Stimulated activated naive CD8-positive, alpha-beta T cell treated with anti-CD3 and anti-CD28 coated beads, Interleukin-15, Interleukin-2, amounts not matched to agents 100 ng/mL and 50 ng/mL, for 24 hours (primary cell): Measurements from ENCODE around the gene ITGA1.
"Not testable (repeated sequence)": the region's sequence is repeated elsewhere in the genome, so short reads cannot be mapped to it uniquely, and the experiment has no call there.

Experiments used
- H3K27ac Mint-ChIP-seq: one replicate; pipeline ENCODE4 v1.8.0; 2021; ENCODE audit warnings: mild to moderate bottlenecking, mixed read lengths
- H3K27me3 Mint-ChIP-seq: one replicate; pipeline ENCODE4 v1.8.0; 2021; ENCODE audit warnings: mixed read lengths
- H3K36me3 Mint-ChIP-seq: one replicate; pipeline ENCODE4 v1.8.0; 2021; ENCODE audit warnings: low read depth, mixed read lengths
- H3K4me1 Mint-ChIP-seq: one replicate; pipeline ENCODE4 v1.8.0; 2021; ENCODE audit warnings: low read depth, mixed read lengths
- H3K4me3 Mint-ChIP-seq: one replicate; pipeline ENCODE4 v1.8.0; 2021; ENCODE audit warnings: mild to moderate bottlenecking, mixed read lengths
- H3K9me3 Mint-ChIP-seq: one replicate; pipeline ENCODE4 v1.8.0; 2021; ENCODE audit warnings: mixed read lengths

ITGA1 gene

GRCh38 chr5:52842111-52842510, 54.4 kb downstream of the ITGA1 start:
- Mint-ChIP-seq H3K4me3 (no peak overlapping the region), H3K36me3 (no peaks in the 10 kb centered on the region), H3K27me3 (no peaks in the 10 kb centered on the region), H3K27ac (no peak overlapping the region), H3K9me3 (no peaks in the 10 kb centered on the region), H3K4me1 (no peaks in the 10 kb centered on the region)

DNA sequence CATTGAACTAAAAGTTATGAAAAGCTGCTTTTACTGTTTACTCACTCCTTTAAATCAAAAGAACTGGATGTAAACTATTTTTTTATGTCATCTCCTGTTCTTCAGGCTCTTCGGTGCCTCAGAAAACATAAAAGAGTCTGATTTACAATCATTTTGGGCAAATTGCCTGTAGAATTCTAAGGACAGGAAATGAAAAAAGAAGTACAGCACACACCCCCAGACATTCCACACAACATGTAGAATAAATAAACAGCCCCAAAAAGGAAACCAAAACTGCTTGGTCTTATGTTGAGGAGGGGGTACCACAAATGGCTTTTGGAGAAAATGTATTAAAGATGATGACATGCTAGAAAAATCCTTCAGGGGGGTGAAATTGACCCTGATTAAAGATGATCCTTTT, 57.2 kb downstream of the ITGA1 start:
- Mint-ChIP-seq H3K4me3 (no peak overlapping the region), H3K4me1 (no peaks in the 10 kb centered on the region), H3K36me3 (peaks cover 6% of the 10 kb centered on the region), H3K27me3 (no peaks in the 10 kb centered on the region), H3K9me3 (no peaks in the 10 kb centered on the region), H3K27ac (no peak overlapping the region)

- H3K27me3 Mint-ChIP-seq = no peaks in the 10 kb centered on the region
- H3K4me3 Mint-ChIP-seq = no peak overlapping the region
- H3K27ac Mint-ChIP-seq = no peak overlapping the region
These were observed 58.6 kb downstream of the ITGA1 start for GRCh38 chr5:52846182-52846842.

DNA sequence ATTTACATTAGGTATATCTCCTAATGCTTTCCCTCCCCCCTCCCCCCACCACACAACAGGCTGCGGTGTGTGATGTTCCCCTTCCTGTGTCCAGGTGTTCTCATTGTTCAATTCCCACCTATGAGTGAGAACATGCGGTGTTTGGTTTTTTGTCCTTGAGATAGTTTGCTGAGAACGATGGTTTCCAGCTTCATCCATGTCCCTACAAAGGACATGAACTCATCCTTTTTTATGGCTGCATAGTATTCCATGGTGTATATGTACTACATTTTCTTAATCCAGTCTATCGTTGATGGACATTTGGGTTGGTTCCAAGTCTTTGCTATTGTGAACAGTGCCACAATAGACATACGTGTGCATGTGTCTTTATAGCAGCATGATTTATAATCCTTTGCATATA, 61.0 kb downstream of the ITGA1 start:
- H3K27ac Mint-ChIP-seq, H3K36me3 Mint-ChIP-seq, H3K9me3 Mint-ChIP-seq, H3K4me3 Mint-ChIP-seq, H3K27me3 Mint-ChIP-seq, H3K4me1 Mint-ChIP-seq: not testable (repeated sequence)

More at GRCh38 chr5:52846182-52846842, 58.6 kb downstream of the ITGA1 start:
- Mint-ChIP-seq H3K36me3 (peaks cover 6% of the 10 kb centered on the region), H3K9me3 (no peaks in the 10 kb centered on the region), H3K4me1 (no peaks in the 10 kb centered on the region)

DNA sequence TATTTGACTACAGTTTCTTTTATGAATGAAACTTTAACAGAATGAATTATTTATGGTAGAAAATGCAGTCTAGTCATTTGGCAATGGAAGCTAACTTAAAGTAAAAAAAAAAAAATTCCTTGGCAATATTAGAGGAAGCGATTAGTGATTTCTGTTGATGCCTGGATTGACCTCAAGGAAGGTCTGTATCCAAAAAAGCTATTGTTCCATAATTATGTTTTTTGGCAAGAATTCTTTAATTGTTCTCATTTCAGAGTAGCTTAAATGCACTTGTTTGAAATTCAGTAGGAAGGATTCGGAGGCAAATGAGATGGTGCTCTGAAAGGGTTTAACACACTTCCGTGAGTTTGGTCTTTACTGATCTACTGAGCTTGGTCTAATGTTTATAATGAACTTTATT, 61.8 kb downstream of the ITGA1 start:
- Mint-ChIP-seq H3K27ac (no peak overlapping the region), H3K4me1 (no peaks in the 10 kb centered on the region)

GRCh38 chr5:52853650-52854049, 65.9 kb downstream of the ITGA1 start:
- no peaks in the 10 kb centered on the region for H3K27me3 Mint-ChIP-seq
- peaks cover 6% of the 10 kb centered on the region for H3K36me3 Mint-ChIP-seq
- H3K4me1 Mint-ChIP-seq = no peaks in the 10 kb centered on the region
- no peak overlapping the region for H3K4me3 Mint-ChIP-seq
- H3K27ac Mint-ChIP-seq = no peak overlapping the region
- H3K9me3 Mint-ChIP-seq = no peaks in the 10 kb centered on the region

More for the DNA sequence above, 61.8 kb downstream of the ITGA1 start:
- peaks cover 6% of the 10 kb centered on the region for H3K36me3 Mint-ChIP-seq
- no peak overlapping the region for H3K4me3 Mint-ChIP-seq
- no peaks in the 10 kb centered on the region for H3K27me3 Mint-ChIP-seq
- no peaks in the 10 kb centered on the region for H3K9me3 Mint-ChIP-seq

- Mint-ChIP-seq H3K9me3 (no peaks in the 10 kb centered on the region), H3K4me3 (no peak overlapping the region), H3K27me3 (no peaks in the 10 kb centered on the region), H3K4me1 (no peaks in the 10 kb centered on the region), H3K36me3 (peaks cover 3% of the 10 kb centered on the region), H3K27ac (no peak overlapping the region)
These were observed 66.6 kb downstream of the ITGA1 start for GRCh38 chr5:52854301-52854700.

GRCh38 chr5:52854949-52855348, 67.2 kb downstream of the ITGA1 start:
- Mint-ChIP-seq H3K4me3 (no peak overlapping the region), H3K27me3 (no peaks in the 10 kb centered on the region), H3K4me1 (no peaks in the 10 kb centered on the region), H3K9me3 (no peaks in the 10 kb centered on the region), H3K27ac (no peak overlapping the region), H3K36me3 (no peaks in the 10 kb centered on the region)

- H3K36me3 Mint-ChIP-seq = no peaks in the 10 kb centered on the region
- no peaks in the 10 kb centered on the region for H3K4me1 Mint-ChIP-seq
- H3K9me3 Mint-ChIP-seq = no peaks in the 10 kb centered on the region
- H3K4me3 Mint-ChIP-seq = no peak overlapping the region
- no peaks in the 10 kb centered on the region for H3K27me3 Mint-ChIP-seq
- no peak overlapping the region for H3K27ac Mint-ChIP-seq
These were observed 68.8 kb downstream of the ITGA1 start for GRCh38 chr5:52856564-52856963.

DNA sequence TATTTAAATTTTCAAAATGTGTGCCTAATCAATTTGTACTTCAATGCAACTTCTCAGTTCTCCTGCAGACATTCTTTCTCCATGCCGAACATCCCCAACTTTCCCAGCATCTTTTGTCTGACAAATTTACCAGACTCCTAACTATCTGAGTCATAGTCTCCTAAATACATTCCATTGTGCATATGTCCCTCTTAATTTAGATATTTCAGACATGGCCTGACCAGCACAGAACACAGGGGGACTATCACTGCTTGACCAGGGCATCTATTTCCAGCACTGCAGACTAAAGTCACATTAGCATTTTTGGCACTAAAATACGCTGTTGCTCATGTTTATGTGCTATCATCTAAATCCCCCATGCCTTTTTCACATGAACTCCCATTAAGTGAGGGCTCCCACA, 71.9 kb downstream of the ITGA1 start:
- H3K4me1 Mint-ChIP-seq = no peaks in the 10 kb centered on the region
- H3K9me3 Mint-ChIP-seq = no peaks in the 10 kb centered on the region
- no peak overlapping the region for H3K27ac Mint-ChIP-seq
- no peaks in the 10 kb centered on the region for H3K36me3 Mint-ChIP-seq
- H3K4me3 Mint-ChIP-seq = no peak overlapping the region
- no peaks in the 10 kb centered on the region for H3K27me3 Mint-ChIP-seq

DNA sequence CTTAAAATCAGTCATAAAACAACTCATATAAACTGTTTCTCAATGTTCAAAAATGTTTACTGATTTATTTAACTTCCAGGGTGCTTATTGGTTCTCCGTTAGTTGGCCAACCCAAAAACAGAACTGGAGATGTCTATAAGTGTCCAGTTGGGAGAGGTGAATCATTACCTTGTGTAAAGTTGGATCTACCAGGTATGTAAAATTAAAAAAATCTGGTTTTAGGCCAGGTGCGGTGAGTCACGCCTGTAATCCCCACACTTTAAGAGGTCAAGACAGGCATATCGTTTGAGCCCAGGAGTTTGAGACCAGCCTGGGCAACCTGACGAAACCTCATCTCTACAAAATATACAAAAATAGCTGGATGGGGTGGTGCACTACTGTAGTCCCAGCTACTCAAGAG, 73.7 kb downstream of the ITGA1 start:
- H3K4me3 Mint-ChIP-seq = no peak overlapping the region
- H3K27me3 Mint-ChIP-seq = no peaks in the 10 kb centered on the region
- no peak overlapping the region for H3K27ac Mint-ChIP-seq
- H3K9me3 Mint-ChIP-seq = no peaks in the 10 kb centered on the region
- H3K4me1 Mint-ChIP-seq = no peaks in the 10 kb centered on the region
- no peaks in the 10 kb centered on the region for H3K36me3 Mint-ChIP-seq

DNA sequence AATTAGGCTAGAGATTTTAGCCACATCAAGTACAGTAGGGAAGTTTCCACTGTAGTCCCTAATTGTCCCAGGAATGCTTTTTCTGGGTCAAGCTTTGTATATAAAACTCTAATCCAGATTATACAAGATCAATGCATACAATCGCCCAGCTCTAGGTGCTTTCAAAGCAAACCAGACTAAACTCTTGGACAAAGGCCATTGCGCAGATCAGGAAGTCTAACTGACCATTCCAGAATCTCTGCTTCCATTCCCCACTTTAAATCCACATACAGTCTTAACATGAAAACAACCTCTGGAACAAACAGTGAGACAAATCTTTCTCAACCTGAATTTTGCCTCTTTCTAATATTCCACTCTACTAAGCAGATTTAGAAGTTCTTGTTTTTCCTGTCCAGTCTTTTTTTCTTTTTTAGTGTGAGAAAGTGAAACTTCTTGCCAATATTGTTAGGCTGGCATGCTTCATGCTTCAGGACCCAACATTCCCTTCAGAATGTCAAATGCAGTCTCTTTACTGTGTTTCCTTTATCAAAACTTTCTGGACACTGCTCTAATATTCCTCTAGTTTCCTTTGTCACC, 76.1 kb downstream of the ITGA1 start:
- Mint-ChIP-seq H3K27me3 (no peaks in the 10 kb centered on the region), H3K36me3 (no peaks in the 10 kb centered on the region), H3K4me1 (no peaks in the 10 kb centered on the region), H3K9me3 (no peaks in the 10 kb centered on the region), H3K4me3 (no peak overlapping the region), H3K27ac (no peak overlapping the region)

GRCh38 chr5:52864371-52864770, 76.7 kb downstream of the ITGA1 start:
- Mint-ChIP-seq H3K27ac (no peak overlapping the region), H3K36me3 (no peaks in the 10 kb centered on the region), H3K27me3 (no peaks in the 10 kb centered on the region), H3K4me3 (no peak overlapping the region), H3K9me3 (no peaks in the 10 kb centered on the region), H3K4me1 (no peaks in the 10 kb centered on the region)

DNA sequence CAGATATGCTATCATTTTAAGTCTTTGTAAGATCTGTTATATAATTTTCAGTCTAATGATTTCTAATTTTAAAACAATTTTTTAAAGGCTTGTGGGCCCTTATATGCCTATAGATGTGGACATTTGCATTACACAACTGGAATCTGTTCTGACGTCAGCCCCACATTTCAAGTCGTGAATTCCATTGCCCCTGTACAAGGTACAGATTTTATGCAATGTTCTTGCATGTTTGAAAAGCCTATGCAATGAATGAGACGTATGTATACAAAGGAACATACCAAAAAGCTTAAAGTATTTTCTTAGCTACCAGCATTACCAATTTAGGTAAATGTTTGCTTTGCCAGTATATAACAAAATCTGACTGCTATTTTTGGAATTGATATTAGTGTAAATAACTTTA, 77.2 kb downstream of the ITGA1 start:
- H3K27ac Mint-ChIP-seq = no peak overlapping the region
- no peaks in the 10 kb centered on the region for H3K36me3 Mint-ChIP-seq
- no peaks in the 10 kb centered on the region for H3K4me1 Mint-ChIP-seq
- H3K27me3 Mint-ChIP-seq = no peaks in the 10 kb centered on the region
- H3K4me3 Mint-ChIP-seq = no peak overlapping the region
- no peaks in the 10 kb centered on the region for H3K9me3 Mint-ChIP-seq

- H3K27ac Mint-ChIP-seq = not testable (repeated sequence)
These were observed 78.3 kb downstream of the ITGA1 start for GRCh38 chr5:52865991-52866390.

DNA sequence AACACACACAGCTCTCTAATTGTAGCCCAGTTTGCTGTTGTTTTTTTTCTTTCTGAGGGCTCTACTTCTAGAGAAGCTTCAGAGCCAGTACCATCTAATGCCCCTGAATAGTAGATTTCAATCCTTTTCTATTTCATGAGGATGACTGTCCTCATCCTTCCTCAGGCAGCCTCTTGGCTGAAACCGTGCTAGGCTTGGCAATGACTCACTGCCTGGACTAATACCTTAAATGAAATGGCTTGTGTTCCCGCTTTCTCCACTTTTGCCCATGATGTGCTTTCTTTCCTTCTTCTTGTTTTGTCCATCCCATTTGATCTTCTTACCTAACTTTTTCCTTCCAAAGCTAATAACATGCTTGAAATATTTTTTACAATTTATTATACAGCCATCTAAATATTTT, 80.1 kb downstream of the ITGA1 start:
- Mint-ChIP-seq H3K27ac (no peak overlapping the region), H3K4me3 (no peak overlapping the region), H3K27me3 (no peaks in the 10 kb centered on the region), H3K9me3 (no peaks in the 10 kb centered on the region), H3K36me3 (no peaks in the 10 kb centered on the region), H3K4me1 (no peaks in the 10 kb centered on the region)

More at GRCh38 chr5:52865991-52866390, 78.3 kb downstream of the ITGA1 start:
- not testable (repeated sequence) for H3K36me3 Mint-ChIP-seq, H3K9me3 Mint-ChIP-seq, H3K4me1 Mint-ChIP-seq, H3K4me3 Mint-ChIP-seq, H3K27me3 Mint-ChIP-seq
